NB4 (cell line): Measurements from ENCODE around the gene FPR3.

ENCODE experiments used
- DNase-seq: peaks from one replicate; pipeline ENCODE4 v3.0.0; 2010; ENCODE audit warnings: low read depth
- H3K4me3 ChIP-seq: one replicate; pipeline ENCODE4 v1.5.1; 2011; ENCODE audit warnings: mild to moderate bottlenecking, low read depth, low read length, moderate library complexity
- MYC ChIP-seq: IDR thresholded peaks from 2 replicates; pipeline ENCODE4 v1.6.1; 2011; ENCODE audit warnings: low read depth, low read length
- POLR2A ChIP-seq: IDR thresholded peaks from 2 replicates; pipeline ENCODE4 v1.6.1; 2011; ENCODE audit warnings: mild to moderate bottlenecking; ENCODE audit not compliant: insufficient read length; ENCODE audit errors: extremely low read depth
- TF ChIP-seq, protein P1 (sequence below): IDR thresholded peaks from one replicate; pipeline ENCODE4 v1.5.1; 2012; ENCODE audit warnings: low read depth, low read length
- TF ChIP-seq, protein P2 (sequence below): IDR thresholded peaks from 2 replicates; pipeline ENCODE4 v1.6.1; 2011; ENCODE audit warnings: low read depth, low read length

FPR3 gene

GRCh38 chr19:51780270-51780669, 14.7 kb upstream of the FPR3 start:
- DNase-seq, result no peak
- H3K4me3 ChIP-seq, result no peak overlapping the region
- TF ChIP-seq MYC, result no peak
- TF ChIP-seq, protein P1, sequence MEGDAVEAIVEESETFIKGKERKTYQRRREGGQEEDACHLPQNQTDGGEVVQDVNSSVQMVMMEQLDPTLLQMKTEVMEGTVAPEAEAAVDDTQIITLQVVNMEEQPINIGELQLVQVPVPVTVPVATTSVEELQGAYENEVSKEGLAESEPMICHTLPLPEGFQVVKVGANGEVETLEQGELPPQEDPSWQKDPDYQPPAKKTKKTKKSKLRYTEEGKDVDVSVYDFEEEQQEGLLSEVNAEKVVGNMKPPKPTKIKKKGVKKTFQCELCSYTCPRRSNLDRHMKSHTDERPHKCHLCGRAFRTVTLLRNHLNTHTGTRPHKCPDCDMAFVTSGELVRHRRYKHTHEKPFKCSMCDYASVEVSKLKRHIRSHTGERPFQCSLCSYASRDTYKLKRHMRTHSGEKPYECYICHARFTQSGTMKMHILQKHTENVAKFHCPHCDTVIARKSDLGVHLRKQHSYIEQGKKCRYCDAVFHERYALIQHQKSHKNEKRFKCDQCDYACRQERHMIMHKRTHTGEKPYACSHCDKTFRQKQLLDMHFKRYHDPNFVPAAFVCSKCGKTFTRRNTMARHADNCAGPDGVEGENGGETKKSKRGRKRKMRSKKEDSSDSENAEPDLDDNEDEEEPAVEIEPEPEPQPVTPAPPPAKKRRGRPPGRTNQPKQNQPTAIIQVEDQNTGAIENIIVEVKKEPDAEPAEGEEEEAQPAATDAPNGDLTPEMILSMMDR, result no peak
- TF ChIP-seq, protein P2, sequence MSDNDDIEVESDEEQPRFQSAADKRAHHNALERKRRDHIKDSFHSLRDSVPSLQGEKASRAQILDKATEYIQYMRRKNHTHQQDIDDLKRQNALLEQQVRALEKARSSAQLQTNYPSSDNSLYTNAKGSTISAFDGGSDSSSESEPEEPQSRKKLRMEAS, result no peak
- TF ChIP-seq POLR2A, result no peak

DNA sequence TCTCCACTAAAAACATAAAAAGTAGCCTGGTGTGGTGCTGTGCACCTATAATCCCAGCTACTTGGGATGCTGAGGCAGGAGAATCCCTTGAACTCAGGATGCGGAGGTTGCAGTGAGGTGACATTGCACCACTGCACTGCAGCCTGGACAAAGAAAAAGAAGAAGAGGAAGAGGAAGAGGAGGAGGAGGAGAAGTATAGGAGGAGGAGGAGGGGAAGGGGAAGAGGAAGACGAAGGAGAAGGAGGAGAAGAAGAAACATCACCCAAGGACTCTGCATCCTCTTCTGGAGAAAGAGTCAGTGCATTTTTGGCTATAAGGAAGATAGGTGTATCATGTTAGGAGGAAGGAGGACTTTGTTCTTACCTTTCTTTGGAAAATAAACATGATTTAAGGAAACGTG, 13.0 kb upstream of the FPR3 start:
- DNase-seq, result no peak
- TF ChIP-seq POLR2A (no peak), MYC (no peak)
- TF ChIP-seq, protein P2, result no peak
- TF ChIP-seq, protein P1, result no peak
- no peak overlapping the region for H3K4me3 ChIP-seq

DNA sequence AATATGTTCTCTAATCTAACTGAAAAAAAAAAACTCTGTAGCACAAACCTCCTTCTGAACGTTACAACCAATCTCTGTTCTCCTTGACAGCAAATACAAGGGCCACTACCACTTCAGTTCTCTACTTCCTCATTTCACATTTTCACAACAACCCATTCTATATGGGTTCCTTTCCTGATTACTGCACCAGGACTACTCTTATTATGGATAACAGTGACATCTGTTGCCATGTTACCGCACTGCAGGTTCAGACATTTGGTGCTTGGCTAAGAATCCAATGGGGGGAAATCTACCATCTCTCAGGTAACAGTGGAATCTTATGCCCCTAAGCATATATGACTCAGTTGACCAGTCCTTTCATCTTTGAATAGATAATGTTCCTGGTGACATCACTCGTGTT, 11.6 kb upstream of the FPR3 start:
- TF ChIP-seq POLR2A, result no peak
- TF ChIP-seq, protein P1, result peak; percentile 55
- peak; percentile 84 for DNase-seq

GRCh38 chr19:51784109-51784785, 10.7 kb upstream of the FPR3 start:
- no peak for DNase-seq
- TF ChIP-seq MYC, result no peak
- no peak for TF ChIP-seq POLR2A
- TF ChIP-seq, protein P1, result no peak
- TF ChIP-seq, protein P2, result no peak
- no peak overlapping the region for H3K4me3 ChIP-seq

More for the DNA sequence above, 11.6 kb upstream of the FPR3 start:
- no peak overlapping the region for H3K4me3 ChIP-seq

DNA sequence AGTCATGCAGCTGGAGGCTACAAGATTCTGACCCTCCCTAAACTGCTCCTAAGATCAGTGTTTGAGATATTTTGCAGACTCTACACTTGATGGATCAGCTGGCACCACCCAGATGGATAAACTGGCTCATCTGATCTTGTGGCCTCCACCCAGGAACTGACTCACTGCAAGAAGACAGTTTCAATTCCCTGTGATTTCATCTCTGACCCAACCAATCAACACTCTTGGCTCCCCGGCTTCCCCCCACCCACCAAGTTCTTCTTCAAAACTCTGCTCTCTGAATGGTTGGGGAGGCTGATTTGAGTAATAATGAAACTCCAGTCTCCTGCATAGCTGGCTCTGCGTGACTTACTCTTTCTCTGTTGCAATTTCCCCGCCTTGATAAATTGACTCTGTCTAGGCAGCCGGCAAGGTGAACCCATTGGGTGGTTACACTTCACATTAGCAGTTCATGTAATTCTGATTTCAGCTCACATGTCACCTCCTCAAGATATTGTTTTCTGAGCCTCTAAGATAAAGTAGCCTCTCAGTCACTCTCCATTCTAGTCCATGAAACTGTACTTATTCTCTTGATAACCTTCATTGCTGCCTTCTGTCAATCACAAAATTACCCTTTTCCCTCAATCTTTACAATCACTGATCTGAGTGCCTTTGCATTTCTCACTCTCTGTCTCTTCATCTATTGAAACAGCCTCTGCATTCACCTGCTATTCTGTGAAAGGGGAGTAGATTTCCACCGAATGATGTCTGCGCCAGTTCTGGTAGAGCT, 9.9 kb upstream of the FPR3 start:
- peak; percentile 94 for DNase-seq
- TF ChIP-seq MYC (no peak), POLR2A (no peak)
- TF ChIP-seq, protein P2, result no peak
- TF ChIP-seq, protein P1, result no peak
- no peak overlapping the region for H3K4me3 ChIP-seq
